Subcutaneous abdominal adipose tissue (tissue), 5 donors: Measurements from ENCODE around the gene ANKIB1.
"Not testable (repeated sequence)": the region's sequence is repeated elsewhere in the genome, so short reads cannot be mapped to it uniquely, and the experiment has no call there.

ENCODE experiments used
- H3K27ac ChIP-seq: one replicate; pipeline ENCODE4 v1.7.0; 2013; ENCODE audit warnings: low read depth, mild to moderate bottlenecking, inconsistent platforms, low read length, moderate library complexity
- H3K27me3 ChIP-seq, 5 donors: one replicate each; pipeline ENCODE4 v1.7.0; 2013; ENCODE audit warnings: low read length in 5 of 5, inconsistent platforms in 1 of 5; ENCODE audit not compliant: control insufficient read depth in 5 of 5, insufficient read depth in 4 of 5
- H3K36me3 ChIP-seq, 5 donors: one replicate each; pipeline ENCODE4 v1.7.0; 2013; ENCODE audit warnings: low read length in 5 of 5; ENCODE audit not compliant: control insufficient read depth in 5 of 5, insufficient read depth in 5 of 5
- H3K4me1 ChIP-seq, 5 donors: one replicate each; pipeline ENCODE4 v1.7.0; 2013; ENCODE audit warnings: low read length in 5 of 5, mild to moderate bottlenecking in 3 of 5, moderate library complexity in 1 of 5; ENCODE audit not compliant: control insufficient read depth in 5 of 5, insufficient read depth in 5 of 5
- H3K4me3 ChIP-seq, 5 donors: one replicate each; pipeline ENCODE4 v1.7.0; 2013; ENCODE audit warnings: low read length in 5 of 5, low read depth in 1 of 5
- H3K9ac ChIP-seq, 5 donors: one replicate each; pipeline ENCODE4 v1.7.0; 2013; ENCODE audit warnings: low read length in 5 of 5, mild to moderate bottlenecking in 4 of 5, moderate library complexity in 3 of 5
- H3K9me3 ChIP-seq, 5 donors: one replicate each; pipeline ENCODE4 v1.7.0; 2013; ENCODE audit warnings: low read length in 5 of 5; ENCODE audit not compliant: control insufficient read depth in 5 of 5
- donor health status: healthy.
- donor health status: healthy.
- donor health status: healthy.
- donor health status: healthy.
- donor health status: healthy.

Gene ANKIB1

GRCh38 chr7:92368741-92369140 lies 123.0 kb downstream of the ANKIB1 start:
- Histone ChIP-seq H3K9me3 (no peaks in the 10 kb centered on the region), H3K27me3 (no peaks in the 10 kb centered on the region), H3K4me1 (peaks cover 0 to 4% (median 0%) of the 10 kb centered on the region in 5 donors), H3K9ac (no peak overlapping the region), H3K27ac (no peak overlapping the region), H3K4me3 (no peak overlapping the region), H3K36me3 (peaks cover 11 to 23% (median 14%) of the 10 kb centered on the region in 5 donors)

GRCh38 chr7:92375013-92375412 lies 129.2 kb downstream of the ANKIB1 start:
- no peak overlapping the region for H3K9ac ChIP-seq
- H3K9me3 ChIP-seq = no peaks in the 10 kb centered on the region
- H3K27me3 ChIP-seq = no peaks in the 10 kb centered on the region
- H3K27ac ChIP-seq = no peak overlapping the region
- H3K36me3 ChIP-seq = peaks cover 13 to 21% (median 16%) of the 10 kb centered on the region in 5 donors
- H3K4me1 ChIP-seq = no peaks in the 10 kb centered on the region
- H3K4me3 ChIP-seq = no peak overlapping the region

- Histone ChIP-seq H3K9ac (no peak overlapping the region), H3K36me3 (peaks cover 8 to 45% (median 21%) of the 10 kb centered on the region in 5 donors), H3K4me3 (no peak overlapping the region), H3K27me3 (no peaks in the 10 kb centered on the region), H3K27ac (no peak overlapping the region), H3K9me3 (no peaks in the 10 kb centered on the region), H3K4me1 (no peaks in the 10 kb centered on the region)
Measured at GRCh38 chr7:92391071-92391470, 145.3 kb downstream of the ANKIB1 start.

- H3K9me3 ChIP-seq = no peaks in the 10 kb centered on the region
- H3K4me3 ChIP-seq = no peak overlapping the region
- H3K4me1 ChIP-seq = no peaks in the 10 kb centered on the region
- no peak overlapping the region for H3K9ac ChIP-seq
- no peaks in the 10 kb centered on the region for H3K27me3 ChIP-seq
- no peak overlapping the region for H3K27ac ChIP-seq
- H3K36me3 ChIP-seq = peaks cover 23 to 53% (median 30%) of the 10 kb centered on the region in 5 donors
Measured at GRCh38 chr7:92397542-92397941, 151.8 kb downstream of the ANKIB1 start.

- Histone ChIP-seq H3K27ac (no peak overlapping the region), H3K27me3 (no peaks in the 10 kb centered on the region), H3K36me3 (peaks cover 23 to 41% (median 34%) of the 10 kb centered on the region in 5 donors)
Measured at GRCh38 chr7:92400013-92400412, 154.2 kb downstream of the ANKIB1 start.

GRCh38 chr7:92402920-92403759 lies 157.4 kb downstream of the ANKIB1 start:
- no peaks in the 10 kb centered on the region for H3K9me3 ChIP-seq
- peaks cover 11 to 27% (median 18%) of the 10 kb centered on the region in 5 donors for H3K36me3 ChIP-seq
- H3K27me3 ChIP-seq = no peaks in the 10 kb centered on the region
- no peak overlapping the region for H3K4me3 ChIP-seq
- H3K9ac ChIP-seq = peak overlapping the region in 1 of 5 donors; percentile 31
- H3K27ac ChIP-seq = no peak overlapping the region
- H3K4me1 ChIP-seq = no peaks in the 10 kb centered on the region

More at GRCh38 chr7:92400013-92400412, 154.2 kb downstream of the ANKIB1 start:
- no peaks in the 10 kb centered on the region for H3K4me1 ChIP-seq
- H3K4me3 ChIP-seq = no peak overlapping the region
- H3K9ac ChIP-seq = peak overlapping the region in 1 of 5 donors; percentile 30
- H3K9me3 ChIP-seq = no peaks in the 10 kb centered on the region

GRCh38 chr7:92403760-92404074 lies 157.9 kb downstream of the ANKIB1 start:
- H3K4me3 ChIP-seq = no peak overlapping the region
- no peaks in the 10 kb centered on the region for H3K9me3 ChIP-seq
- no peak overlapping the region for H3K9ac ChIP-seq
- H3K27ac ChIP-seq = no peak overlapping the region
- H3K4me1 ChIP-seq = no peaks in the 10 kb centered on the region
- peaks cover 5 to 21% (median 12%) of the 10 kb centered on the region in 5 donors for H3K36me3 ChIP-seq
- no peaks in the 10 kb centered on the region for H3K27me3 ChIP-seq

GRCh38 chr7:92404170-92404614 lies 158.4 kb downstream of the ANKIB1 start:
- Histone ChIP-seq H3K36me3 (peaks cover 3 to 16% (median 8%) of the 10 kb centered on the region in 5 donors), H3K27ac (no peak overlapping the region), H3K9ac (no peak overlapping the region), H3K4me1 (no peaks in the 10 kb centered on the region), H3K27me3 (no peaks in the 10 kb centered on the region), H3K4me3 (no peak overlapping the region), H3K9me3 (no peaks in the 10 kb centered on the region)

GRCh38 chr7:92409357-92409756 lies 163.6 kb downstream of the ANKIB1 start:
- Histone ChIP-seq H3K36me3 (no peaks in the 10 kb centered on the region), H3K9me3 (no peaks in the 10 kb centered on the region), H3K27ac (no peak overlapping the region), H3K4me3 (no peak overlapping the region), H3K9ac (no peak overlapping the region), H3K27me3 (peaks cover 0 to 14% (median 7%) of the 10 kb centered on the region in 5 donors), H3K4me1 (no peaks in the 10 kb centered on the region)

- H3K9ac ChIP-seq, H3K36me3 ChIP-seq, H3K27ac ChIP-seq, H3K4me1 ChIP-seq, H3K4me3 ChIP-seq, H3K9me3 ChIP-seq: not testable (repeated sequence)
- H3K27me3 ChIP-seq = peaks cover 0 to 14% (median 7%) of the 10 kb centered on the region in 5 donors
Measured at GRCh38 chr7:92410162-92410561, 164.4 kb downstream of the ANKIB1 start.
